ENCODE data around the gene CELA3B. TPM values are rescaled to one million over a fixed set of nuclear protein-coding genes. Genes with fewer than 3 reads are reported as not detected.
"Not testable (repeated sequence)": the region's sequence is repeated elsewhere in the genome, so short reads cannot be mapped to it uniquely, and the experiment has no call there.

The CELA3B gene
- total RNA-seq, 2 donors from 2014 or later, result 12,815 to 27,120 TPM

DNA sequence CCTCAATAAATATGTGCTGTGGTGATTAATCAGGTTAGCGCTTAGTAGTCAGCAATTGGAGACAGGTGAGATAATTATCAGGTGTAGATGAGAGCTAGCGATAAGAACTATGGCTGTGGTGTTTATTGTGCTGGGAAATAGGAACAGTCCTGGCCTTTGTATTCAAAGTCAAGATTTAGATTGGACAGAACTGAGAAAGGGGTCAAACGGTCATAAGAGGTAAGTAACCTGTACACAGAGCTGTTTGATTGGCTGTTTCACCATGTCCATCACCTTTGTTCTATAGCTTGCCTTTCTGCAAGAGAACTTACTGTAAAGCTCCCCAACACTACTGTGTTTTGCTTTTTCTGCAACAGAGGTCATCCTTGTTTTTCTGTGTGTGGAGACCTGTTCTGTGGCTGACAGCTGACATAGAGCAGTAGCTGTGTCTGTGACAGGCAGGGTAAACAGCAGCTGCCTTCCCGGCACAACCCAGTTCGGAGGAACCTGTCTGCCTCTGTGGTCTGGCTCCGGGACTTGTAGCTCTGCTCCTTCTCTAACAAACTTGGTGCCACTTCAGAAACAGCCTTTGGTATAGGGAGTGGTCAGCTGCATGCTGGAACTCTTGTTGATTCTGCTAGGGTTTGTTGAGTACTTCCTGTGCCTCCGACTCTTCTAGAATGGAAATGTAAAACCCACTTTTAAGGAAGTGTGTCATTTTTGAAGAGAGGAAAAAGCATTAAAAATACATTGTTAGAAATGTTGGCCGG, 54.6 kb downstream of the CELA3B start:
- peak in 1 of 4 donors; percentile 33 for DNase-seq
- 46 to 67% methylated on average over 8 of the region's 8 CpGs for WGBS, 2 donors
- TF ChIP-seq, protein P1, sequence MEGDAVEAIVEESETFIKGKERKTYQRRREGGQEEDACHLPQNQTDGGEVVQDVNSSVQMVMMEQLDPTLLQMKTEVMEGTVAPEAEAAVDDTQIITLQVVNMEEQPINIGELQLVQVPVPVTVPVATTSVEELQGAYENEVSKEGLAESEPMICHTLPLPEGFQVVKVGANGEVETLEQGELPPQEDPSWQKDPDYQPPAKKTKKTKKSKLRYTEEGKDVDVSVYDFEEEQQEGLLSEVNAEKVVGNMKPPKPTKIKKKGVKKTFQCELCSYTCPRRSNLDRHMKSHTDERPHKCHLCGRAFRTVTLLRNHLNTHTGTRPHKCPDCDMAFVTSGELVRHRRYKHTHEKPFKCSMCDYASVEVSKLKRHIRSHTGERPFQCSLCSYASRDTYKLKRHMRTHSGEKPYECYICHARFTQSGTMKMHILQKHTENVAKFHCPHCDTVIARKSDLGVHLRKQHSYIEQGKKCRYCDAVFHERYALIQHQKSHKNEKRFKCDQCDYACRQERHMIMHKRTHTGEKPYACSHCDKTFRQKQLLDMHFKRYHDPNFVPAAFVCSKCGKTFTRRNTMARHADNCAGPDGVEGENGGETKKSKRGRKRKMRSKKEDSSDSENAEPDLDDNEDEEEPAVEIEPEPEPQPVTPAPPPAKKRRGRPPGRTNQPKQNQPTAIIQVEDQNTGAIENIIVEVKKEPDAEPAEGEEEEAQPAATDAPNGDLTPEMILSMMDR (IDR thresholded peaks at IDR 0.05), result no peak
- TF ChIP-seq POLR2A (IDR thresholded peaks at IDR 0.05), result no peak

DNA sequence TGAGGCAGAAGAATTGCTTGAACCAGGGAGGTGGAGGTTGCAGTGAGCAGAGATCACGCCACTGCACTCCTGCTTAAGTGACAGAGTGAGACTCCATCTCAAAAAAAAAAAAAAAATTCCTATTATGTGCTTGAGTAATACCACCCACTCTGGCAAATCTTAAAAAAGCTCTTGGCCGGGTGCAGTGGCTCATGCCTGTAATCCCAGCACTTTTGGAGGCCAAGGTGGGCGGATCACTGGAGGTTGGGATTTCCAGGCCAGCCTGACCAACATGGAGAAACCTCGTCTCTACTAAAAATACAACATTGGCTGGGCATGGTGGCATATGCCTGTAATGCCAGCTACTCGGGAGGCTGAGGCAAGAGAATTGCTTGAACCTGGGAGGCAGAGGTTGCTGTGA, 58.0 kb downstream of the CELA3B start:
- H3K4me1 ChIP-seq; ATAC-seq; H3K27me3 ChIP-seq; H3K27ac ChIP-seq; H3K9me3 ChIP-seq; intact Hi-C loops (cut with DNase I); H3K4me3 ChIP-seq; H3K36me3 ChIP-seq (replicated peaks in 1 of 2; ENCODE audit: insufficient read depth in 1 of 2, low read depth in 2 of 2); DNase-seq: not testable (repeated sequence)
- 83 to 90% methylated on average over 5 of the region's 5 CpGs for WGBS, 2 donors

More for the DNA sequence above, 54.6 kb downstream of the CELA3B start:
- no peak overlapping the region for H3K4me3 ChIP-seq
- H3K9me3 ChIP-seq, result no peaks in the 10 kb centered on the region
- no peaks in the 10 kb centered on the region for H3K4me1 ChIP-seq
- no peaks in the 10 kb centered on the region for H3K27me3 ChIP-seq
- intact Hi-C loops (cut with DNase I), result no loop called here
- ATAC-seq, result peak; percentile 11
- H3K36me3 ChIP-seq (replicated peaks in 1 of 2; ENCODE audit: insufficient read depth in 1 of 2, low read depth in 2 of 2), result no peaks in the 10 kb centered on the region
- H3K27ac ChIP-seq, result peak overlapping the region in 2 of 4 donors; percentile 10 to 67

DNA sequence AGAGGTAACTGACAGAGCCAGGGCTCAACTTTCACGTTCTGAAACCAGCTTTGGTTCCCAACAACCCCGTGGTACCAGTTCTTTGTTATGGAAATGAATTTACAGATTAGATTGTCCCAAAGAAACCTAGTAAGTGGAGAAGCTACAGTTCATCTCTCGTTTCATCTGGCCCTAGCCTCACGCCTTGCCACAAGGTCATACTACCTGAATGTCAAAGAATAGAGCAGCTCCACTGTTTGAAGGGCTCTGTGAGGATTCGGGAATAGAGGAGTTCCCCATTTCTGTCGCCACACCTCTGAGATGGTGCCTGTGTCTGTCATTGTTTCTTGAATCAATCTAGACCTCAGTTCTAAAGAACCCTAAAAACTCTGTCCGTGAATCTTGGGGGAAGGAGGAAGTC, 60.7 kb downstream of the CELA3B start:
- no peak overlapping the region for H3K4me3 ChIP-seq
- ATAC-seq, result no peak
- no peak for DNase-seq
- no peak overlapping the region for H3K27ac ChIP-seq
- 67 to 76% methylated on average over 7 of the region's 7 CpGs for WGBS, 2 donors
- no peaks in the 10 kb centered on the region for H3K9me3 ChIP-seq
- TF ChIP-seq, protein P1 (IDR thresholded peaks at IDR 0.05), result no peak
- TF ChIP-seq POLR2A (IDR thresholded peaks at IDR 0.05), result no peak
- H3K4me1 ChIP-seq, result peaks cover 9% of the 10 kb centered on the region
- H3K27me3 ChIP-seq, result no peaks in the 10 kb centered on the region
- intact Hi-C loops (cut with DNase I), result no loop called here
- H3K36me3 ChIP-seq (replicated peaks in 1 of 2; ENCODE audit: insufficient read depth in 1 of 2, low read depth in 2 of 2), result no peaks in the 10 kb centered on the region

DNA sequence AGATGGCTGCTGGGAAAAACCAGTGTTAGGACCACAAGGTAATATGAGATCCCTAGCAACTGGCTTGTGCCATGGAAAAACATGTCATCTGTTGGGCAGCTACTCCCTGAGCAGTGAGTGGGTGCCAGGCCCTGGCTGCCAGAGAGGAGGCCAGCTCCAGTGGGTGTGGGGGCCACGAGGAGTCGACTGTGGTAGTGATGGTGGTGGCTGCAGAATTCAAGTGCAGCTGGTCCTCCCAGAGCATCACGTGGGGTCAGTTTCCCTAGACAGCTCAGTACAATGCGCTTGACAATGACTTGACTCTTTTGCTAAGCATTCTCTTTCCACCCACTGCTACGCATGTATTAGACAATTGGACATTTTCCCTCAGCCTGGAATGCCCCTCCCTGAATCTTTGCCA, 61.2 kb downstream of the CELA3B start:
- TF ChIP-seq POLR2A (IDR thresholded peaks at IDR 0.05), result no peak
- TF ChIP-seq, protein P1 (IDR thresholded peaks at IDR 0.05), result no peak
- H3K36me3 ChIP-seq (replicated peaks in 1 of 2; ENCODE audit: insufficient read depth in 1 of 2, low read depth in 2 of 2), result no peaks in the 10 kb centered on the region
- no peak overlapping the region for H3K27ac ChIP-seq
- no peaks in the 10 kb centered on the region for H3K9me3 ChIP-seq
- ATAC-seq (no peak), DNase-seq (no peak)
- H3K4me1 ChIP-seq, result peaks cover 9% of the 10 kb centered on the region
- no peak overlapping the region for H3K4me3 ChIP-seq
- WGBS, 2 donors, result 89 to 91% methylated on average over 5 of the region's 5 CpGs
- intact Hi-C loops (cut with DNase I), result no loop called here
- no peaks in the 10 kb centered on the region for H3K27me3 ChIP-seq

Small RNA genes lying within 50 kb of the gene (small RNA-seq; reads per million reads assigned to genes)
- gene RN7SL186P (not detected), gene RN7SL386P (not detected), gene RNU6-1022P (not detected), gene RNU6-776P (not detected)

Other genes starting within 250 kb of the CELA3B start
- gene USP48, start 193.9 kb upstream of the CELA3B start, total RNA-seq, result 10 to 100 TPM; 25.4 to 72.9 TPM
- gene LDLRAD2, start 164.8 kb upstream of the CELA3B start, total RNA-seq, result 1 to 10 TPM in 1 of 2 donors, not detected in 1; 2.3 TPM
- 100 to 1,000 TPM in 1 of 2 donors, 10 to 100 TPM in 1; 87.7 to 179 TPM for gene HSPG2, start 39.7 kb upstream of the CELA3B start, total RNA-seq
- gene CELA3A, start 24.6 kb downstream of the CELA3B start, total RNA-seq, result over 10,000 TPM; 37,316 to 51,622 TPM
- 10 to 100 TPM; 39.9 to 72.1 TPM for gene CDC42, start 75.7 kb downstream of the CELA3B start, total RNA-seq
- gene WNT4, start 166.1 kb downstream of the CELA3B start, total RNA-seq, result 1 to 10 TPM in 1 of 2 donors, under 1 TPM in 1; 0.52 to 1.3 TPM

Measured in body of pancreas (tissue), 4 donors.